K562 (cell line): ENCODE measurements around the gene HEBP2. TPM values are rescaled to one million over a fixed set of nuclear protein-coding genes. Genes with fewer than 3 reads are reported as not detected.

Experiments used
- ATAC-seq: fragments of 200-7000 bp; cut with Tn5 transposase; 3 replicates; pipeline ENCODE4 v1.9.1; 2020; ENCODE audit warnings: moderate library complexity
- BruUV-seq: library from RNA; stranded (reverse); fragments of 400-500 nt; replicated peaks from 2 replicates; lab custom pipeline; 2021; lab: Mats Ljungman, UMichigan
- CTCF ChIA-PET: fragments of 300-600 bp; formaldehyde crosslinking; extraction: SDS; loops from one replicate; lab custom pipeline; 2021; ENCODE audit warnings: low intra/inter-chr PET ratio; lab: Yijun Ruan, JAX
- POLR2A ChIA-PET: fragments of 300-600, 350-650 bp; sonication (Branson Sonifier 250); formaldehyde crosslinking; extraction: SDS; loops from one replicate; lab custom pipeline; 2021; ENCODE audit warnings: antibody characterized with exemption, inconsistent platforms; lab: Yijun Ruan, JAX
- DNase-seq, 4 experiments: peaks; one replicate each; pipeline versions ENCODE4 v3.0.0 to v3.0.0-alpha.2; 2011 to 2018; ENCODE audit warnings: low spot score in 3 of 4, mixed read lengths in 3 of 4; ENCODE audit errors: extremely low read depth in 1 of 4
- FAIRE-seq: peaks from 2 replicates; lab custom pipeline; 2011; peaks lifted over from hg19 to GRCh38; lab: Jason Lieb, UNC
- H2AFZ ChIP-seq: 2 replicates; pipeline ENCODE4 v1.6.0; 2011; ENCODE audit warnings: low read depth, low read length, control low read depth, inconsistent platforms
- H3K27ac ChIP-seq: fragments of 200-600 bp; 3 replicates; pipeline ENCODE4 v1.8.0; 2011; ENCODE audit warnings: low read depth, mild to moderate bottlenecking, control low read depth, inconsistent platforms, low read length, moderate library complexity, mixed read lengths; ENCODE audit errors: extremely low read depth
- H3K27me3 ChIP-seq, 2 experiments: fragments of 300-600 bp in 1 of 2; 2 replicates in 1 of 2; 3 replicates in 1 of 2; pipeline versions ENCODE4 v1.6.0 to v1.8.0; 2011; ENCODE audit warnings: inconsistent platforms in 2 of 2, low read length in 2 of 2, mild to moderate bottlenecking in 1 of 2, mixed read lengths in 1 of 2, moderate library complexity in 1 of 2; ENCODE audit not compliant: control insufficient read depth in 2 of 2, insufficient read depth in 2 of 2
- H3K36me3 ChIP-seq: fragments of 300-600 bp; 3 replicates; pipeline ENCODE4 v1.8.0; 2011; ENCODE audit warnings: mild to moderate bottlenecking, low read length, inconsistent platforms; ENCODE audit not compliant: control insufficient read depth, insufficient read depth
- H3K4me1 ChIP-seq, 2 experiments: fragments of 200-600 bp in 1 of 2; replicated peaks in 1 of 2; 2 replicates in 1 of 2; 3 replicates in 1 of 2; pipeline versions ENCODE4 v1.5.1 to v1.8.0; 2011; ENCODE audit warnings: inconsistent platforms in 2 of 2, low read length in 2 of 2, mild to moderate bottlenecking in 1 of 2, mixed read lengths in 1 of 2, moderate library complexity in 1 of 2; ENCODE audit not compliant: control insufficient read depth in 2 of 2, insufficient read depth in 2 of 2
- H3K4me2 ChIP-seq: 2 replicates; pipeline ENCODE4 v1.6.1; 2011; ENCODE audit warnings: low read length, control low read depth, inconsistent platforms, mixed read lengths; ENCODE audit not compliant: insufficient read depth
- H3K4me3 ChIP-seq: fragments of 200-600 bp; sonication (generic), shearing (Covaris generic); 2 replicates; pipeline ENCODE4 v1.5.1; 2016; ENCODE audit warnings: control low read depth, inconsistent platforms
- H3K79me2 ChIP-seq: fragments of 200-600 bp; 3 replicates; pipeline ENCODE4 v1.8.0; 2011; ENCODE audit warnings: low read length, inconsistent platforms; ENCODE audit not compliant: control insufficient read depth, insufficient read depth
- H3K9ac ChIP-seq, 2 experiments: 2 replicates each; pipeline versions ENCODE4 v1.6.0 to v1.6.1; 2011; ENCODE audit warnings: low read depth in 2 of 2, low read length in 2 of 2, control low read depth in 1 of 2, inconsistent platforms in 1 of 2, mild to moderate bottlenecking in 1 of 2, mixed read lengths in 1 of 2; ENCODE audit not compliant: insufficient read depth in 1 of 2
- H3K9me1 ChIP-seq: one replicate; pipeline ENCODE4 v1.6.0; 2011; ENCODE audit warnings: inconsistent platforms, mild to moderate bottlenecking, low read length, moderate library complexity; ENCODE audit not compliant: control insufficient read depth, insufficient read depth
- H3K9me3 ChIP-seq: replicated peaks from 2 replicates; pipeline ENCODE4 v1.5.1; 2011; ENCODE audit warnings: low read depth, low read length, inconsistent platforms; ENCODE audit not compliant: control insufficient read depth, insufficient read depth
- H4K20me1 ChIP-seq: replicated peaks from 2 replicates; pipeline ENCODE4 v1.6.1; 2011; ENCODE audit warnings: low read length, inconsistent platforms, mixed read lengths; ENCODE audit not compliant: control insufficient read depth, insufficient read depth
- NFIC ChIP-seq: fragments of 450-650 bp; IDR thresholded peaks from 2 replicates; pipeline ENCODE4 v1.6.1; 2017; ENCODE audit warnings: mild to moderate bottlenecking, inconsistent platforms
- ZBTB40 ChIP-seq, 2 experiments: fragments of 450-650 bp in 1 of 2; sonication (generic) in 1 of 2; formaldehyde crosslinking in 1 of 2; IDR thresholded peaks; 2 replicates each; pipeline versions ENCODE4 v1.7.1 to v1.9.0; 2016 to 2022; ENCODE audit warnings: inconsistent platforms in 1 of 2, mild to moderate bottlenecking in 1 of 2, missing genetic modification reagents in 1 of 2
- WGBS: fragments of 100-300 bp; shearing (Covaris generic); methylation state at CpG from one replicate; pipeline ENCODE4 v1.1.6; 2016; ENCODE audit warnings: low coverage, mixed read lengths; ENCODE audit not compliant: insufficient coverage; ENCODE audit errors: missing lambda C conversion rate; 5-methylcytosine and 5-hydroxymethylcytosine counted together
- in situ Hi-C: fragments of 300-500 bp; cut with MboI; formaldehyde crosslinking; loops from 4 replicates; pipeline ENCODE4 v1.15.0; 2018; ENCODE audit warnings: inconsistent platforms, mixed read lengths
- intact Hi-C: fragments of 100-400 bp; cut with micrococcal nuclease; formaldehyde crosslinking; loops from 2 replicates; pipeline ENCODE4 v1.14.2; 2022
- polyA plus RNA-seq, 8 experiments: library from polyadenylated mRNA; depleted of rRNA in 4 of 8; stranded (reverse) in 5 of 8; unstranded in 3 of 8; fragments of >200 nt; fragmentation: Nextera tagmentation in 2 of 8; fragmentation: Illumina TruSeq in 1 of 8; extraction: Ambion mirVana in 2 of 8; extraction: Trizol in 1 of 8; gene quantifications; 2 replicates each; pipeline versions ENCODE4 v1.2.1 to v1.2.3, GENCODE V29; 2011 to 2014; ENCODE audit warnings: inconsistent platforms in 1 of 8, missing spikeins in 1 of 8
- total RNA-seq, 7 experiments: library from RNA; depleted of rRNA in 6 of 7; stranded (reverse); fragments of >200 nt in 6 of 7; fragmentation: Illumina TruSeq in 2 of 7; extraction: Trizol in 2 of 7; gene quantifications; 2 replicates each; pipeline versions ENCODE4 v1.2.1 to v1.2.3, GENCODE V29; 2011 to 2021; ENCODE audit warnings: low replicate concordance in 1 of 7

Gene HEBP2
- total and polyA plus RNA-seq, 9 of the 15 experiments (the other 6 are each of a cell fraction or from before 2014, with no cell fraction given) = 8.5 to 63.7 (median 36.9) TPM

- Histone ChIP-seq H3K9me3 (no peaks in the 10 kb centered on the region), H3K9me1 (no peaks in the 10 kb centered on the region), H3K4me3 (no peak overlapping the region), H4K20me1 (no peaks in the 10 kb centered on the region), H3K9ac (no peak overlapping the region), H3K79me2 (no peaks in the 10 kb centered on the region), H3K27me3 (peaks cover 8 to 19% of the 10 kb centered on the region in 2 experiments), H3K36me3 (no peaks in the 10 kb centered on the region), H3K27ac (no peak overlapping the region), H3K4me2 (no peak overlapping the region), H3K4me1 (peaks cover 0 to 2% of the 10 kb centered on the region in 2 experiments; a peak in 1 of 5 replicates), H2AFZ (no peak overlapping the region)
- WGBS = 16% methylated on average over 3 of the region's 3 CpGs
- no peak for ATAC-seq
- POLR2A ChIA-PET = no interaction called here
- no peak for FAIRE-seq
- no TSS peak for BruUV-seq
- CTCF ChIA-PET = no interaction called here
- in situ Hi-C loops (no loop called here), intact Hi-C loops (no loop called here)
- TF ChIP-seq ZBTB40 (IDR thresholded peaks at IDR 0.05) (peak; percentile 52; the same call in 1 of the 2 replicates), ZBTB40 (CRISPR knock-in tag; IDR thresholded peaks at IDR 0.05) (no peak), NFIC (no peak)
- no peak for DNase-seq
Measured at GRCh38 chr6:138386897-138387296, 17.1 kb upstream of the HEBP2 start.
